Karpas-422 (cell line): ENCODE results near the gene SKOR2. TPM values are rescaled to one million over a fixed set of nuclear protein-coding genes. Genes with fewer than 3 reads are reported as not detected.
A peak's percentile ranks its signal among the peaks of the same experiment; 100 is the strongest.

Source experiments
- DNase-seq: peaks from one replicate; pipeline ENCODE4 v3.0.0-alpha.2; 2015
- H2AFZ ChIP-seq: fragments of 200-600 bp; sonication (generic); 2 replicates; pipeline ENCODE4 v1.6.1; 2014; ENCODE audit warnings: antibody characterized with exemption, low read length, mixed read lengths
- H3K27ac ChIP-seq: fragments of 200-600 bp; sonication (generic); 2 replicates; pipeline ENCODE4 v1.5.1; 2014; ENCODE audit warnings: mild to moderate bottlenecking, low read length, moderate library complexity
- H3K27me3 ChIP-seq: fragments of 200-600 bp; sonication (generic); 2 replicates; pipeline ENCODE4 v1.6.1; 2014; ENCODE audit warnings: low read length, mixed read lengths
- H3K36me3 ChIP-seq: fragments of 200-600 bp; sonication (generic); 2 replicates; pipeline ENCODE4 v1.6.1; 2014; ENCODE audit warnings: low read length, mixed read lengths; ENCODE audit not compliant: insufficient read depth
- H3K4me1 ChIP-seq: fragments of 200-600 bp; sonication (generic); 2 replicates; pipeline ENCODE4 v1.6.1; 2014; ENCODE audit warnings: mild to moderate bottlenecking, low read length, mixed read lengths
- H3K4me2 ChIP-seq: fragments of 200-600 bp; sonication (generic); 2 replicates; pipeline ENCODE4 v1.6.1; 2014; ENCODE audit warnings: low read length, low read depth, mild to moderate bottlenecking; ENCODE audit not compliant: poor library complexity, severe bottlenecking
- H3K4me3 ChIP-seq: fragments of 200-600 bp; sonication (generic); 2 replicates; pipeline ENCODE4 v1.5.1; 2014; ENCODE audit warnings: mild to moderate bottlenecking, antibody characterized with exemption, low read length, mixed read lengths
- H3K79me2 ChIP-seq: fragments of 200-600 bp; sonication (generic); 2 replicates; pipeline ENCODE4 v1.6.1; 2014; ENCODE audit warnings: mild to moderate bottlenecking, low read length, mixed read lengths
- H3K9ac ChIP-seq: fragments of 200-600 bp; sonication (generic); 2 replicates; pipeline ENCODE4 v1.6.0; 2014; ENCODE audit warnings: low read length
- H3K9me2 ChIP-seq: fragments of 200-600 bp; sonication (generic), shearing (Covaris generic); replicated peaks from 2 replicates; pipeline ENCODE4 v1.6.0; 2014; ENCODE audit warnings: mild to moderate bottlenecking, low read length, moderate library complexity; ENCODE audit not compliant: insufficient read depth
- H3K9me3 ChIP-seq: fragments of 300-700, 200-600 bp; sonication (generic); 2 replicates; pipeline ENCODE4 v1.6.1; 2014; ENCODE audit warnings: low read length, mixed read lengths
- H4K20me1 ChIP-seq: fragments of 200-600 bp; sonication (generic); 2 replicates; pipeline ENCODE4 v1.6.1; 2014; ENCODE audit warnings: mild to moderate bottlenecking, antibody characterized with exemption, low read length, low read depth; ENCODE audit not compliant: insufficient read depth
- total RNA-seq: library from RNA; depleted of rRNA; stranded (reverse); fragments of >200 nt; shearing (Covaris generic); gene quantifications from 2 replicates; pipeline ENCODE4 v1.2.3, GENCODE V29; 2014; ENCODE audit warnings: low replicate concordance; rRNA removed

The SKOR2 gene
- total RNA-seq = not detected in 2 replicates

GRCh38 chr18:47251289-47252120 is at the start of gene SKOR2:
SKOR2 (minus strand) TSS chr18:47251660; CDS start chr18:47249183, 2,477 bp downstream.
- H3K27me3 ChIP-seq = no peaks in the 10 kb centered on the region

GRCh38 chr18:47296462-47296861 is 45.0 kb upstream of the SKOR2 start:
- Histone ChIP-seq H3K4me1 (no peaks in the 10 kb centered on the region), H3K27me3 (no peaks in the 10 kb centered on the region), H3K27ac (no peak overlapping the region), H3K79me2 (no peaks in the 10 kb centered on the region), H2AFZ (no peak overlapping the region), H3K9me2 (no peaks in the 10 kb centered on the region), H4K20me1 (no peaks in the 10 kb centered on the region), H3K4me3 (no peak overlapping the region), H3K9ac (no peak overlapping the region), H3K36me3 (no peaks in the 10 kb centered on the region), H3K4me2 (no peak overlapping the region), H3K9me3 (no peaks in the 10 kb centered on the region)
- peak; percentile 21 for DNase-seq

More at GRCh38 chr18:47251289-47252120, at the start of gene SKOR2:
- Histone ChIP-seq H3K4me3 (no peak within 1 kb of the TSS), H4K20me1 (no peaks in the 10 kb centered on the region), H3K4me2 (no peak within 1 kb of the TSS), H2AFZ (no peak within 1 kb of the TSS), H3K9me2 (no peaks in the 10 kb centered on the region), H3K27ac (no peak within 1 kb of the TSS), H3K9ac (no peak within 1 kb of the TSS), H3K9me3 (no peaks in the 10 kb centered on the region), H3K4me1 (no peaks in the 10 kb centered on the region), H3K79me2 (no peaks in the 10 kb centered on the region), H3K36me3 (no peaks in the 10 kb centered on the region)
- DNase-seq = no peak

GRCh38 chr18:47294801-47295200 is 43.3 kb upstream of the SKOR2 start:
- no peaks in the 10 kb centered on the region for H4K20me1 ChIP-seq
- no peaks in the 10 kb centered on the region for H3K9me3 ChIP-seq
- no peak overlapping the region for H2AFZ ChIP-seq
- H3K27ac ChIP-seq = no peak overlapping the region
- DNase-seq = no peak
- H3K4me3 ChIP-seq = no peak overlapping the region
- H3K9ac ChIP-seq = no peak overlapping the region
- H3K36me3 ChIP-seq = no peaks in the 10 kb centered on the region
- no peaks in the 10 kb centered on the region for H3K4me1 ChIP-seq
- no peaks in the 10 kb centered on the region for H3K79me2 ChIP-seq
- no peaks in the 10 kb centered on the region for H3K27me3 ChIP-seq
- no peaks in the 10 kb centered on the region for H3K9me2 ChIP-seq
- H3K4me2 ChIP-seq = no peak overlapping the region

GRCh38 chr18:47288741-47289140 is 37.3 kb upstream of the SKOR2 start:
- Histone ChIP-seq H3K9me3 (no peaks in the 10 kb centered on the region), H3K9ac (no peak overlapping the region), H2AFZ (no peak overlapping the region), H3K27me3 (no peaks in the 10 kb centered on the region), H3K4me3 (no peak overlapping the region), H3K4me1 (no peaks in the 10 kb centered on the region), H4K20me1 (no peaks in the 10 kb centered on the region), H3K4me2 (no peak overlapping the region), H3K9me2 (no peaks in the 10 kb centered on the region), H3K27ac (no peak overlapping the region), H3K79me2 (no peaks in the 10 kb centered on the region), H3K36me3 (no peaks in the 10 kb centered on the region)
- DNase-seq = no peak

GRCh38 chr18:47287911-47288585 is 36.6 kb upstream of the SKOR2 start:
- Histone ChIP-seq H3K27ac (no peak overlapping the region), H3K9ac (no peak overlapping the region), H3K4me3 (no peak overlapping the region), H3K36me3 (no peaks in the 10 kb centered on the region), H3K79me2 (no peaks in the 10 kb centered on the region), H3K27me3 (no peaks in the 10 kb centered on the region), H3K4me1 (no peaks in the 10 kb centered on the region), H3K9me2 (no peaks in the 10 kb centered on the region), H3K4me2 (no peak overlapping the region), H3K9me3 (no peaks in the 10 kb centered on the region), H2AFZ (no peak overlapping the region), H4K20me1 (no peaks in the 10 kb centered on the region)
- peak; percentile 11 for DNase-seq

GRCh38 chr18:47286776-47287410 is 35.4 kb upstream of the SKOR2 start:
- no peaks in the 10 kb centered on the region for H3K9me3 ChIP-seq
- H3K9me2 ChIP-seq = no peaks in the 10 kb centered on the region
- no peak overlapping the region for H2AFZ ChIP-seq
- DNase-seq = no peak
- no peaks in the 10 kb centered on the region for H3K79me2 ChIP-seq
- no peak overlapping the region for H3K4me3 ChIP-seq
- no peak overlapping the region for H3K4me2 ChIP-seq
- H4K20me1 ChIP-seq = no peaks in the 10 kb centered on the region
- no peak overlapping the region for H3K9ac ChIP-seq
- no peaks in the 10 kb centered on the region for H3K36me3 ChIP-seq
- no peaks in the 10 kb centered on the region for H3K4me1 ChIP-seq
- H3K27me3 ChIP-seq = no peaks in the 10 kb centered on the region
- no peak overlapping the region for H3K27ac ChIP-seq

- Histone ChIP-seq H3K9me2 (no peaks in the 10 kb centered on the region), H3K9me3 (no peaks in the 10 kb centered on the region), H3K36me3 (no peaks in the 10 kb centered on the region), H3K4me1 (no peaks in the 10 kb centered on the region), H3K4me3 (no peak overlapping the region), H3K27me3 (no peaks in the 10 kb centered on the region), H3K79me2 (no peaks in the 10 kb centered on the region), H4K20me1 (no peaks in the 10 kb centered on the region), H3K9ac (no peak overlapping the region), H3K27ac (no peak overlapping the region), H2AFZ (no peak overlapping the region), H3K4me2 (no peak overlapping the region)
- no peak for DNase-seq
These were observed 34.0 kb upstream of the SKOR2 start for GRCh38 chr18:47285456-47285855.

GRCh38 chr18:47284721-47285395 is 33.4 kb upstream of the SKOR2 start:
- H3K4me1 ChIP-seq = no peaks in the 10 kb centered on the region
- no peaks in the 10 kb centered on the region for H3K9me3 ChIP-seq
- no peaks in the 10 kb centered on the region for H3K36me3 ChIP-seq
- H3K4me3 ChIP-seq = no peak overlapping the region
- no peak overlapping the region for H2AFZ ChIP-seq
- H3K79me2 ChIP-seq = no peaks in the 10 kb centered on the region
- no peaks in the 10 kb centered on the region for H3K9me2 ChIP-seq
- no peak overlapping the region for H3K27ac ChIP-seq
- peak; percentile 33 for DNase-seq
- H3K27me3 ChIP-seq = no peaks in the 10 kb centered on the region
- no peaks in the 10 kb centered on the region for H4K20me1 ChIP-seq
- no peak overlapping the region for H3K4me2 ChIP-seq
- H3K9ac ChIP-seq = no peak overlapping the region
